NCI-H2029 (cell line): ENCODE data around the gene RBBP5.

Experiments
- DNase-seq: peaks from one replicate; lab custom pipeline; 2025; lab: John Stamatoyannopoulos, UW

RBBP5 gene

DNA sequence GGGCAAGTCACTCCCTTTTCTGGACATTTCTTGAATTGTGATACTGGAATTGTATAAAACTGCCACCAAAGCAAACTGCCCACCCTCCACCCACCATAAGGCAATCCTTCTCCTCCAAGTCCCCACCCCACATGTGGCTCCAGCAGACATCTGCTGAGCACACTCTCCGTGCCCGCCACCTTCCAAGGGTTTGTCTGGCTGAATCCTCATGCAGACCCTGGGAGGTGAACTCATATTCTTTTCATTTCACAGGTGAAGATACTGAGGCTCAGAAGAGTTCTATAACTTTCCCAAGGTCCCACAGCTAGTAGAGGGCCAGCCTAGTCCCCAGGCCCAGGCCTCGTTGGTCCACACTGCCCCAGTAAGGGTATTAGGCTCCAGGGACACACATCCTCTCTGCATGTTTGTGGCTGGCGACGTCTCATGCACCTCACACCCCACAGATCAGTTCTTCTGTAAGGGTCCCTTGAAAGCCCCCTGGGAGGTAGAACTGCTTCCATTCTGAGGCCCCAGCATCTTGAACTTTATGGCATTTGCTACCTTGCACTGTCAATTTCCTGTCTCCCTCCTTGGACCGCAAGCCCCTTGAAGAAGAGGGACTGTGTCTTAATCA lies 64.7 kb downstream of the RBBP5 start:
- no peak for DNase-seq

DNA sequence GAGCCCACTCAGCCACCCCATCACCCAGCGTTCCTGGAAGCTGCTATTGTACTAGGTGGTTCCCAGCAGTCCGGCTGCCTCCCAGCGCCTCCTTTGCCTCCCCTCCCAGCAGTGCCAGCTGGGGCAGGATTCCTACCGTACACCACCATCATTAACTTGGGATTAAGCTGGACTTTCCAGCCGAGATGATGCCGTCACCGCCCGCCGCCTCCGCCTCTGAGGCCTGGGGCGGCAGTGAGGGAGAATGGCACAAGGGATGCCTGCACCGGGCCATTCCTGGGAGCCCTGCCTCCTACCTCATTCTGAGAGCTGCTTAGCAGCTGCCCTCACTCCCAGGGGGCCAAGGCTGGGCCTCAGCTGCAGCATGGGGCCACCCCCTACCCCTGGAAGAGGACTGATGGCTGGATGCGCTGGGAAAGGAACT lies 65.6 kb downstream of the RBBP5 start:
- DNase-seq, result no peak

DNA sequence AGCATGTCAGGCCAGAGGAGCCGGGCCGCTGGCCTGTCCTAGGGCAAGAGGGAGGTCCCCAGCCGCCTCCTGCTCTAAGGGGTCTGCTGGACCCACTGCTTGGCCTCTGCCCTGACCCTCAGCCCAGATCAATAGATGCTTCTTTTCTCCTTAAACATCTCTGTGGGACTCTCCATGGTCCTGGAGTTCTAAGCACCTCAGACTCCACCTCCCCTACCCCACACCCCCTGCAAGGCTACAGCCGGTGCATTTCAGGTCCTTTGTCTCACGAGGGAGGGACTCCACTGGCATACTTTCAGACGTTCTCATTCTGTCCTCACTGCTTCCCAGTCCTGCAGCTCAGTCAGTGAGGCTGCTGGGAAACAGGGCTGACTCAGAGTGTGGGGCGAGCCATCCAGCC lies 67.8 kb downstream of the RBBP5 start:
- no peak for DNase-seq

DNA sequence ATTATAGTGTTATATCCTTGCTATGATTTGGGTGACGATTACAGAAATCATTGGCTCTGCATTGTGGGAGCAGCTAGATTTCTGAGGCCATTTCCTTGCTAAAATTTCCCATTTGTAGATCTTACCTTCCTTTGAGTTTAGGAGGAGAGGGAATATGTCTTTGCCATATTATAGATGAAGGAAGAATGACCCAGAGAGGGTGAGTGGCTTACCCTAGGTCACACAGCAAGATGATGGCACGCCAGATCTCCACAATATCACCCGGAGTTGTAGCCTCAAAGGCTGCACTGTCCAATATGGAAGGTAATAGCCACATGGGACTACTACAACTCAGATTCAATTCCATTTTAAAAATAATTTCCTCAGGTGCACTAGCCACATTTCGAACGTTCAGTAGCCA lies 68.5 kb downstream of the RBBP5 start:
- DNase-seq, result no peak

DNA sequence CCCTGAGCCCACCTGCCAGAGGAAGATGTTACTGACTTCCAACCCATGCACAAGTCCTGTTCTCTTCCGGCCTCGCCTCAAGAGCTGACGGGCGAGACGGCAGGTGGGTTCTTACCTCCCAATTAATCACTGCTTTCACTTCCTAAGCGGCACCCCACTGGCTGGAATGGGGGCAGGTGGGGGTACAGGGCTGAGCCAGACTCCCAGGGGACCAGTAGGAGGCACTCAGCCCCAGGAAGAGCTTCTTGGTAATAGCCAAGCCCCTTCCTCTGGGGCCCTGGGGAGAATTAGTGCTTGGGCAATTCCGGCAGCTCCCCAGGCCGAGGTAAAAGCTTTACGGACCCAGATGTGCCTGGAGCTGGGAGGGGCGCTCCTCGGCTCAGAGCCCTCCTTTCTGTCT lies 69.1 kb downstream of the RBBP5 start:
- DNase-seq, result no peak

DNA sequence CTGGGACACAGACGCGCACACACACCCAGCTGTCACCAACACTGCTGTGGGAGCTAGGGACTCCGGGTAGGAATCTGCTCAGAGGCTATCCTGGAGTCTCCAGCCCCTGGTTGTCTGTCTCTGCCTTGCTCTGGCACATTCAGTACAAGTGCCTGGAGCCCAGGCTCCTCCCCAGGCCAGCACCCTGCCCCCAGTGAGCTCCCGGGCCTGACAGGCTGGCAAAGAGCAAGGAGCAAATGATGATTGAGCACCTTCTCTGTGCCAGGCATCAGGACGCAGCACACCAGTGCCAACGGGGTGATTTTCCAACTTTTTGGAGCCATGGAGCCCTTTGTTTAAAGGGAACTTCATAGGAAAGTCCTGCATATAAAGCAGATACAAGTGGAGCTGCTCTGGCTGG lies 72.3 kb downstream of the RBBP5 start:
- no peak for DNase-seq

DNA sequence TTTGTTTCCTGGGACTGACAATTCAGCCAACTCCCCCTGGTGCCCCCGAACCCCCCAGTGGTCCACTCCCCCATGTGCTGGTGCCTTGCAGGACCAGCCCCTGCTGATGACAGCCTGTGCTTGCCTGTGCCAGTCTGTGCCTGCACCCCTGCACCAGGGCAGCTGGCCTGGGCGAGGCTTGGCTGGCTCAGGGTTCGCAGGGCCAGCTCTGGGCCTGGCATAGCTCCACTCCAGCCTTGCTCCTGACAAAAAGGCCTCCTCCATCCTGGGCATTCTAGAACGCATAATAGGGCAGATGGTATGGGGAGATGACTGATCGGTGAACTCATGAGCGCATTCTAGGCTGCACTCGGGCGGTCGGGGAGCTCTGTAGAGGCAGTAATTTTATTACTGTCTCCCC lies 73.4 kb downstream of the RBBP5 start:
- DNase-seq, result no peak

DNA sequence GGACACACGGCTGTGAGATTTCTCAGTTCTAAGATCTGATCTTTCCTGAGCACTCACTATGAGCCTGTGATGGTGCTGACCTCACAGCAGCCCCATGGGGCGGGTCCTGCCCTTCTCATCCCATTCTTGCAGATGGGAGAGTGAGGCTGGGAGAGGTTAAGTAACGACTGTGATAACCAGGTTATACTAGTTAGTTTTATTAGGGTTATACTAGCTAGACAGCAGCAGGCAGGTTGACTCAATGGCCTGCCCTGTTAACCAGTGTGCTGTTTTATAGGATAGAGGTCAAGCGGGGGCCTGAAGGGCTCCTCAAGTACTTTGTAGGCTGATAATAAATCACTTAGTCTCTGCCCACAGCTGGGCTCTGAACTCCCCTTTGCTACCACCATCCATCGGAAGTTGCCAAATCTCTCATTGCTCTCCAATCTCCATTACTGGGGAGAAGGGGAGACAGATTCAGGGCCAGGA lies 74.0 kb downstream of the RBBP5 start:
- DNase-seq, result no peak

DNA sequence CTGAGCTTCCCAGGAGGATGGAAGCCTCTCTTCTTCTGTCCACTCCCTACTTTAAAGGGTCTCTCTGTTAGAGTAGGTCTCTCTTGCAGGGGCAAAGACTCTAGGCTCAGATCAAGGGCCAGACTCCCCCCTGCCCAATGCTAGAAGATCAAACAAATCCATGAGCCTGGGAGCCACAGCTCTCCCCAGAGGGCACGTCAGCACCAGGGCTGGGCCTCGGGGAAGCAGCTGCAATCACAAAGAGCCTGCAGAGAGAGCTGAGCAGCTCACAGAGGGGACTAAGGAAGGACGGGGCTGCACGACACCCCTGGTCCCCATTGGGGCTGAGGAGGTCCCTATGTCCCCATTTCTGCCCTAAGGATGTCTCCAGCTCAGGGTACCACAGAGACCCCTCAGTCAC lies 74.9 kb downstream of the RBBP5 start:
- DNase-seq, result no peak

DNA sequence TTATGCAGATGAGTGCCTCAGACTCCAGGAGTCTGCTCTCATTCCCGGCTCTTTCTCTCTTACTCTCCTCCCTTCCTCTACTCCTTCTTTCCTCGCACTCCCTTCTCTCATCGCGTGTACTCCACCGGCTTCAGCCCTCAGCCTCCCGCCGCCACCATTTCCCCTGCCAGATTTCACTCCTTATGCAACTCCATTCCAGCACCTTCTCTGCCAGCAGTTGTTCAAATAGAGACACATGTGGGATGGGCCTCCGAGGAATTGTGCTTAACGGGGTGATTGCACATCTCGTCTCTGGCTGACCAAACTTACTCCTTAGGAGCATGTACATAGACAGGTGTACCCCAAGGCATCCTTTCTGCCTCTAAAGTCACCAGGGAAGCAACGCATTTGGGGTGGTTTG lies 76.6 kb downstream of the RBBP5 start:
- no peak for DNase-seq

DNA sequence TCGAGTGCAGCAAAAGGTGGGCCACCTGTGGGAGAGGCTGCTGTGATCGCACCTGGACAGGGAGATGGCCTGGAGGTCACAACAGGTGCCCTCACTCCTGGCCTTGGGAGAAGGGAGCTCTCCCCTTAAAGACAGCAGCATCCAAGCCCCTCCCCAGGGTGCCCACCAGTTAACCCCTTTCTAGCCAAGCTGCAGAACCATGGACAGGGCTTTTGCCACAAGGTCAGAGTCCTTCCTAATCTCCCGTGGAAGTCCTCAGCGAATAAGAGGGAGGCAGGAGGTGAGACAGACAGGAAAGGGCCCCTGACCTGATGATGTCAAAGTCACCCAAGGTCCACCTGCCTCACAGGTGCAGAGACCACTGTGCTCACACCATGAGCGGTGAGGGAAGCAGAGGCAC lies 77.0 kb downstream of the RBBP5 start:
- no peak for DNase-seq

DNA sequence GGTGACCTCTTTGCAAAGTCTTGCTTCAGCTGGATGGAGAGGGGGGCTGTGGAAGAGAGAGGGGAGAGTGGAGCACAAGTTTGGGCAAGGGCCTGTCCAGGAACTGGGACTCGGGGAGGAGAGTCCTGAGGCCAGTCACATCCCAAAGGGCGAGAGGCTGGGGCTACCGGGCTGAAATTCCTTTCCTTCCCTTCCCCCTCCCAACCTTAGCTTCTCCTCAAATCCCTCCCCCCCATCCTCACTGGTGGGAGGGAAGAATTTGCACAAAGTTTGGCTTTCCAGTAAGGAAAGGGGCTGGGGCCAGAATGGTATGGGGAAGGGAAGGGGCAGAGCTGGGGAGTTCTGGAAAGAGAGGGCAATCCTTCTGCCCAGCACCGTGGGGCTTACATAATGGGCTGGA lies 77.9 kb downstream of the RBBP5 start:
- no peak for DNase-seq

DNA sequence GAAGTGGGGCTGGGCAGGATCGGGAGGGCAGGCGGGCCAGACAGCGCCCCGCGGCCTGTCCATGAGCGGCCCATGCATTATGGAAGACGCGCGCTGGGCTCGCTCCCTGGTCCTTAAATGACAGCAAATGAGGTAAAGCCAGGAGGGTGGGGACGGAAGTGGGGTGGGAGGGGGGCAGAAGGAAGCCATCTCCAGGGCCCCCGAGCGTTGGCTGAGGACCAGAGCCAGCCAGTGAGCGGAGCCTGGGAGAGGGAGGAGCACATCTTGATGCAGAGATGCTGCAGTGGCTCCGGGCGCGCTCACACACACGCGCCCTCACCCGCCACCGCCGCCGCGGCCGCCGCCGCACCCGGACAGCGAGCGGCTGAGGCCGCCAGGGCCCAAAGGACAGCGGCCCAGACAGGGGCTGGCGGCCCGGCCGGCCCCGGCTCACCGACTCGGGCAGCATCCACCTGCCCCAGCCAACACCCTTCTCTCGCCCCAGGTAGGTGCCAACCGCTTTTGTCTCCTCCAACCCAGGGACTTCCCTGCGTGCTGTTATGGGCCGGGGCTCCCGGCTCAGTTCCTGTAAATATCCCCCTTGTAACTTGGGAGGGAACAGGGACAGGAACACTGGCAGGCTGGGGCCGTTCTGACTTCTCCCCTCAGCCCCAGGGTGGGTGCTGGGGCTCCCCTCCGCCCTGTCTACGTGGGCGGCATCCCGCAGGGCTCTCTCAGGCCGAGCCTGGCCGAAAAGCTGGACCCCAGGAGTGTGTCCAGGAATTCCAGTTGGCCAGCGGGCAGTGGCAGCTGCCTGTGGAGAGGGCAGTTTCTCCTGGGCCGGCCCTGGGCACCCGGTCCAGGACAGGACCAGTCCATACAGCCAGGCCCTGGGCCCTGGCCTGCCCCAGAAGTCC lies 78.6 kb downstream of the RBBP5 start, which contains the start of gene CNTN2:
Gene CNTN2 (plus strand): TSS at position 302 of the 896 bp plus-strand sequence. CDS start 9,974 bp downstream, outside the sequence.
- DNase-seq, result no peak

DNA sequence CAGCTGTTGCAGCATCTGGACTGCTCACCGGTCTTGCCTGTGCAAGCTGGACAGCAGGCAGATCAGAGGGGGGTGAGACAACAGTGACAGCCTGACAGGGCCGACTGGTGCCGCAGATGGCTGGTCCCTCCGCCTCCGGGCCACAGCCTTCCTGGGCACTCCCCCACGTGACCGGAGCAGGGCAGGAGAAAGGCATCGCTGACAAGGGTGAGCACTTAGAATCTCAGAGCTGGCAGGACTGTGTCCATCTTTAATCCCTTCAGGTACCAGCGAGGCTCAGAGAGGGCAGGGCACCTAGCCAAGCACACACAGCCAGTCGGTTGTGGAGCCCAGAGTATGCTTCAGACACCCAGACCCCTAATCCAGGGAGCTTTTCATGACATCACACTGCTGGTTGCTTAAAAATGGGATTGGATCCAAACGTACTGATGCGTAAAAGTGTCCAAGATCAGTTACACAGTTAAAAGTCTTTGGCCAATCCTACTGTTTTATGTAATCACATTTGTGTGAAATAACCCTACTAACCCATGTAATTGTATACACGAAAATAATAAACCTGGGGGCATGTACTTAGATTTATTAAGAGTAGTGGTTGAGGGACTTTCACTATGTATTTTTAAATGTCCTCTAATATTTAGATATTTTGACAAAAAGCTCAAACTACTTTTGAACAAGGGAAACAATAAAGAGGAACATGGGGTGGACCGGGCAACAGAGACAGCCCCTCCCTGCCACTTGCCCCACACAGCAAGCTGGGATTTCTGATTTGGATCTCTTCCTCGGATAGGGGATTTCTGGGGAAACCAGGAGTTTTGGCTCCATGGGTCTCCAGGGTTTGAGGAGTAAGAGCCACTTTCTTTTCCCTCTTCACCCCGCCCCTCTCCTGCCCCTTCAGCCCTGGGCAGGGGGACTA lies 79.5 kb downstream of the RBBP5 start:
- no peak for DNase-seq

DNA sequence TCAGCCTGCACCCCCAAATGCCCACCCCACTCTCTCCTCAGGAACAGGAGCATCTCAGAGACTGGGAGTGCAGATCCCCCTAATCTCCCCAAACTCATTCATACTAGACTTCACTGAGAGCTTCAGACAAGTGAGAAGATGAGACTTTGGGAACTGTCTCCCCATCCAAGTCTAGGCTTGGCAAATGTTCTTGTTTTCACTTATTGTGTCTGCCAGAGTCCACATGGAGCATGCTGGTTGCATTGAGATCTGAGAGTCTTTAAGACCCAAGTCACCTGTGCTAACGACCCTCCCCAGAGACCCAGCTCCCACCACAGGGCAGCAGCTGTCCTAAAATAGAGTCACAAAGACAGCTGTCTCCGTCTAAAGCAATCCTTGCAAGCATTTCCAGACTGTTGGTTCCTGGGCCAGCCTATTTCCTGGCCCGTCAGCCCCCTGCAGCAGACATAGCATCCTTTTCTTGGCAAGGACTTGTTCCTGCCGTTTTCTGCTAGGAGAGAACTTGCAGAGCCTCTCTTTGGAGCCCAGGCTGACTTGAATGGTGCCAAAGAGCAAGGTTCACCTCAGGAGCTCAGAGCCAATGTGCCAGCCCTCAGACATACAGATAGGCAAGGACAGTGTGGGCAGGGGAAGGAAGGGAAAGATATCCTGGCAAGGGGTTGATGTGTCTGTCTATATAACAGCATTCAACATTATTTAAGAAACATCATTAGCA lies 80.6 kb downstream of the RBBP5 start:
- no peak for DNase-seq

DNA sequence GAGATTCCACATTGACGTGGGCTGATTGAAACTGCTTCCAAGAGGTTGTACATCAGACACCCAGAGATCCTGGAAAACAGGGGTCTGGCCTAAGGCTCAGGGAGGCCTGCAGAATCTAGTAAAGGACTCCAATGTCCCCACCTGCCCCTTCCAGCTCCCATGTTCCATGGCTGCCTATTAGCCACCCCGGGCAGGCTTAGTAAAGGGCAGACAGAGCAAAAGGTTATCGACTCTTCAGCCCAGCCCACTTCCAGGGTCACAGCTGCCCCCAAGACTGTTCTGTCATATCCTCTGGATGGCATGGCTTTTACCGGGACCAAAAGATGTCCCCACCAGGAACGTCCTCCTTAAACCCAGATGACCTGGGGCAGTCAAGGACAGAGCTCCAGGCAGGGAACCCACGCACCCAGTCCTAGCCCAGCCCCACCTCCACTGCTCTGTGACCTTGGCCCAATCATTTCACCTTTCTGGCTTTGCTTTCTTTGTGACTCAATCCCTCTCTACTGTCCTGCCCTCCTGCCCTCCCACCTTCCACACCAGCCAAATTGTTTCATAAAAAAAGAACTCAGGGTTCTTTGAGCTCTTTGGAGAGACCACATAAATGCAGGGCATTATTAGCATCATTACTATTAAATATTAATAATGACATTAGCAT lies 83.5 kb downstream of the RBBP5 start:
- no peak for DNase-seq

DNA sequence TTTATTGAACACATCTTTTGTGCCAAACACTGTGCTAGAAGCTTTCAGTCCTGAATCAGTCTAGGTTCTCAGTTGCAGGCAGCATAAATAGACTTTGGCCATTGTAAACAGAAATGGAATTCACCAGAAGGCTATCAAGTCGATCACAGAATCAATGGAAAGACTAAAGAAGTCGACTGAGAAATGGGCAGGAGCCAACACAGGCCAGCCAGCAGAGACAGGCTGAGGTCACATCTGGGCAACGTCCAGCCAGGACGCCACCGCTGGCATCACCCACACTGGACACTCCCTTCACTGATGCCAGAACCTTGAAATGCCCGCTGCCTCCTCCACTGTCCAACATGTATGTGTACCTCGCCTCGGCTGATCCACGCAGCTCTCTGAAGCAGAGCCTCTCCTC lies 84.2 kb downstream of the RBBP5 start:
- no peak for DNase-seq
